Left ventricle myocardium inferior (tissue), 1 donor: ENCODE measurements around the gene GLG1. TPM values are rescaled to one million over a fixed set of nuclear protein-coding genes. Genes with fewer than 3 reads are reported as not detected.
"Not testable (repeated sequence)": the region's sequence is repeated elsewhere in the genome, so short reads cannot be mapped to it uniquely, and the experiment has no call there.

ENCODE experiments used
- DNase-seq: peaks from one replicate; pipeline ENCODE4 v3.0.0-alpha.2; 2020
- H3K27ac ChIP-seq: fragments of 200-600 bp; replicated peaks from 2 replicates; pipeline ENCODE4 v1.8.0; 2021
- H3K27me3 ChIP-seq: fragments of 200-600 bp; 2 replicates; pipeline ENCODE4 v1.8.0; 2021; ENCODE audit warnings: low read depth
- H3K36me3 ChIP-seq: fragments of 200-600 bp; 2 replicates; pipeline ENCODE4 v1.8.0; 2021
- H3K4me1 ChIP-seq: fragments of 200-600 bp; 2 replicates; pipeline ENCODE4 v1.8.0; 2021
- H3K4me3 ChIP-seq: fragments of 200-600 bp; 2 replicates; pipeline ENCODE4 v1.8.0; 2021; ENCODE audit warnings: mild to moderate bottlenecking, moderate library complexity
- H3K9me3 ChIP-seq: fragments of 200-600 bp; replicated peaks from 2 replicates; pipeline ENCODE4 v1.8.0; 2021
- CTCF ChIP-seq: fragments of 200-600 bp; IDR thresholded peaks from 2 replicates; pipeline ENCODE4 v1.8.0; 2021; ENCODE audit warnings: antibody characterized with exemption, mild to moderate bottlenecking, borderline replicate concordance
- intact Hi-C: fragments of 100-400 bp; cut with micrococcal nuclease; formaldehyde crosslinking; loops from one replicate; pipeline ENCODE4 v1.11.0; 2022
- long read RNA-seq: library from polyadenylated mRNA; unstranded; transcript quantifications from one replicate; pipeline ENCODE4 v2.0.0, GENCODE V29; 2021
- total RNA-seq: library from RNA; stranded (reverse); fragmentation: NEBNext Ultra II Directional; extraction: Animal tissue kit (Norgen Biotek cat#: 25700); gene quantifications from one replicate; pipeline ENCODE4 v1.2.1, GENCODE V29; 2021
- donor health status: DM: no; HTN: yes; CAD: no; lungs with severe emphysema.

Gene GLG1
- 72.7 TPM for total RNA-seq
- long read RNA-seq, full-length matches to known transcripts: 63 of 101 reads
- long read RNA-seq, partial matches to known transcripts: 7 of 101 reads
- long read RNA-seq, other reads (novel, unspliced or antisense): 31 of 101 reads

DNA sequence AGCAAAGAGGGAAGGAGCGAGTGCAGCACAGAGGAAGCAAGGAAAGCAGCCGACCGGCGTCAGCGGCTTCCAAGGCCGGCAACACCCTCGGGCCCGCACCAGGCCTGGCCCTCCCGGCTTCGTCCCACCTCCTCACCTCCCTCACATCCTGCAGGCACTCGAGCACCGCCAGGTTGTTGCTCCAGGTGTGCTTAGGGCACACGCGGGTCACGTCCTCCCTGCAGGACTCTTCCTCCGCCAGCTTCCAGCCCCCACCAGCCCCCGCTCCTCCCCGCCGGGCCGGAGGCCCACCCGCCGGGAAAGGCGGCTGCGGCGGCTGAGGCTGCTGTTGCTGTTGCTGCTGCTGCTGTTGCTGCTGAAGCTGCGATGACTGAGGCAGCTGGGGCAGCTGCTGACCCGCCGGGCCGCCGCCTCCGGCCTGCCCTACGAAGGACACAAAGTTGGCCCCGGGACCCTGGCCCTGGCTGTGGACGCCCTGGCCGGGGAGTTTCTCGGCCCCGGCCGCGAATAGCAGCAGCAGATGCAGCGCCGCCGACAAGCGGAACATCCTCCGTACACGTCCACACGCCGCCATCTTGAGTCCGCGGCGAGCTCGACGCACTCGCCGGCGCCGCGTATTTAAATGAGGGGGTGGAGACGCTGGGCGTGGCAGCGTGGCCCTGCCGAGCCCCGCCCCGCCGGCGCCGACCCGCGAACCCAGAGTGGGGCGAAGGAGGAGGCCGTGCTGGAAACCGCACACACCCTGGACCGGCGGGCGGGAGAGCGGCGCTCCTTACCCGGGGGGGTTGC lies at the start of gene GLG1:
GLG1 (minus strand) TSS at position 594 of the 789 bp plus-strand sequence; CDS start at position 574, 20 bp downstream.
- no peak for TF ChIP-seq CTCF
- Histone ChIP-seq H3K4me3 (peak within 1 kb of the TSS; percentile 96), H3K27me3 (no peaks in the 10 kb centered on the region), H3K27ac (peak within 1 kb of the TSS; percentile 98), H3K4me1 (peaks cover 57% of the 10 kb centered on the region), H3K36me3 (no peaks in the 10 kb centered on the region), H3K9me3 (no peaks in the 10 kb centered on the region)
- intact Hi-C loops: no loop called here
- DNase-seq: peak; percentile 93

DNA sequence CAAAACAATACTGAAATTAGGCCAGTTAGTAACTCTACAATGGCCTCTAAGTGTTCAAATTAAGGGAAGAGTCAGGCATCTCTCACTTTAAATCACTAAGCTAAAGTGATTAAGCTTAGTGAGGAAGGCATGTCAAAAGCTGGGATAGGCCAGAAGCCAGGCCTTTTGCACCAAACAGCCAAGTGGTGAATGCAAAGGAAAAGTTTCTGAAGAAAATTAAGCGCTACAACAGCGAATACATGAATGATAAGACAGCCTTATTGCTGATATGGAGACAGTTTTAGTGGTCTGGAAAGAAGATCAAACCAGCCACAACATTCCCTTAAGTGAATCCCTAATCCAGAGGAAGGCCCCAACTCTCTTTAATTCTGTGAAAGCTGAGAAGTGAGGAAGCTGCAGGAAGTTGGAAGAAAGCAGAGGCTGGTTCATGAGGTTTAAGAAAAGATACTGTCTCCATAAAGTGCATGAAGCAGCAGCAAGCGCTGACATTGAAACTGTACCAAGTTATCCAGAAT lies 47.7 kb upstream of the GLG1 start:
- intact Hi-C loops: no loop called here
- H3K9me3 ChIP-seq: no peaks in the 10 kb centered on the region
- H3K4me3 ChIP-seq: no peak overlapping the region
- H3K27me3 ChIP-seq: no peaks in the 10 kb centered on the region
- TF ChIP-seq CTCF: no peak
- H3K36me3 ChIP-seq: peaks cover 41% of the 10 kb centered on the region
- no peak for DNase-seq
- H3K4me1 ChIP-seq: peaks cover 21% of the 10 kb centered on the region
- no peak overlapping the region for H3K27ac ChIP-seq

DNA sequence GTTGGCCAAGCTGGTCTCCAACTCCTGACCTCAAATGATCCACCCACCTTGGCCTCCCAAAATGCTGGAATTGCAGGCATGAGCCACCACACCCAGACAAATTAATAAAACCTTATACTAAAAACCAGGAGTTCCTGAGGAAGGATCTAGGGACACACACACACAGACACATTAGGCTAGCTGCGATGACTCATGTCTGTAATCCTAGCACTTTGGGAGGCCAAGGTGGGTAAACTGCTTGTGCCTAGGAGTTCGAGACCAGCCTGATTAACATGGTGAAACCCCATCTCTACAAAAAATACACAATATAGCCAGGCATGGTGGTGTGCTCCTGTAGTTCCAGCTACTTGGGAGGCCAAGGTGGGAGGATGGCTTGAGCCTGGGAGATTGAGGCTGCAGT lies 46.0 kb upstream of the GLG1 start:
- H3K4me3 ChIP-seq, DNase-seq, H3K27ac ChIP-seq, H3K27me3 ChIP-seq, H3K9me3 ChIP-seq, intact Hi-C loops: not testable (repeated sequence)
- Histone ChIP-seq H3K36me3 (peaks cover 41% of the 10 kb centered on the region), H3K4me1 (peaks cover 13% of the 10 kb centered on the region)

- intact Hi-C loops: no loop called here
- Histone ChIP-seq H3K36me3 (peaks cover 44% of the 10 kb centered on the region), H3K9me3 (no peaks in the 10 kb centered on the region), H3K4me1 (peaks cover 13% of the 10 kb centered on the region), H3K4me3 (no peak overlapping the region), H3K27me3 (no peaks in the 10 kb centered on the region), H3K27ac (no peak overlapping the region)
- no peak for DNase-seq
- TF ChIP-seq CTCF: no peak
Measured at GRCh38 chr16:74652249-74652648, 45.3 kb upstream of the GLG1 start.

- Histone ChIP-seq H3K27me3 (no peaks in the 10 kb centered on the region), H3K4me3 (no peak overlapping the region), H3K4me1 (peaks cover 13% of the 10 kb centered on the region), H3K9me3 (no peaks in the 10 kb centered on the region), H3K36me3 (peaks cover 48% of the 10 kb centered on the region), H3K27ac (no peak overlapping the region)
- DNase-seq: no peak
- TF ChIP-seq CTCF: no peak
- intact Hi-C loops: no loop called here
Measured at GRCh38 chr16:74651841-74652240, 44.9 kb upstream of the GLG1 start.
